ENCODE measurements around the gene TUBG2. TPM values are rescaled to one million over a fixed set of nuclear protein-coding genes. Genes with fewer than 3 reads are reported as not detected.

Gene TUBG2
- total RNA-seq, 1 donor from 2014 or later = 18.7 TPM

- H3K9me3 Mint-ChIP-seq = no peaks in the 10 kb centered on the region
- peak; percentile 54 for TF ChIP-seq CTCF (conservative IDR thresholded peaks at IDR 0.05)
- H3K4me1 Mint-ChIP-seq = peaks cover 35% of the 10 kb centered on the region
- peak overlapping the region; percentile 85 for H3K4me3 Mint-ChIP-seq
- H3K36me3 Mint-ChIP-seq (ENCODE audit: low read depth) = peaks cover 7% of the 10 kb centered on the region
- no peak overlapping the region for H3K27ac Mint-ChIP-seq (ENCODE audit: unreplicated experiment)
- peaks cover 22% of the 10 kb centered on the region for H3K27me3 Mint-ChIP-seq (ENCODE audit: low read depth)
- DNase-seq (ENCODE audit: low read depth, low spot score) = no peak
Observed at GRCh38 chr17:42673885-42674754, 15.0 kb downstream of the TUBG2 start.

GRCh38 chr17:42674755-42675347 is 15.8 kb downstream of the TUBG2 start:
- H3K36me3 Mint-ChIP-seq (ENCODE audit: low read depth) = peaks cover 5% of the 10 kb centered on the region
- peak overlapping the region; percentile 85 for H3K4me3 Mint-ChIP-seq
- no peak for DNase-seq (ENCODE audit: low read depth, low spot score)
- no peaks in the 10 kb centered on the region for H3K9me3 Mint-ChIP-seq
- H3K27me3 Mint-ChIP-seq (ENCODE audit: low read depth) = peaks cover 22% of the 10 kb centered on the region
- H3K4me1 Mint-ChIP-seq = peaks cover 42% of the 10 kb centered on the region
- no peak overlapping the region for H3K27ac Mint-ChIP-seq (ENCODE audit: unreplicated experiment)
- no peak for TF ChIP-seq CTCF (conservative IDR thresholded peaks at IDR 0.05)

- Mint-ChIP-seq H3K4me3 (peak overlapping the region; percentile 64), H3K27me3 (ENCODE audit: low read depth) (peaks cover 22% of the 10 kb centered on the region)
Observed at GRCh38 chr17:42675348-42675964, 16.4 kb downstream of the TUBG2 start.

GRCh38 chr17:42675965-42676423 is 16.9 kb downstream of the TUBG2 start:
- H3K36me3 Mint-ChIP-seq (ENCODE audit: low read depth) = peaks cover 5% of the 10 kb centered on the region
- peak overlapping the region; percentile 12 for H3K27ac Mint-ChIP-seq (ENCODE audit: unreplicated experiment)
- peaks cover 19% of the 10 kb centered on the region for H3K27me3 Mint-ChIP-seq (ENCODE audit: low read depth)
- peaks cover 43% of the 10 kb centered on the region for H3K4me1 Mint-ChIP-seq
- TF ChIP-seq CTCF (conservative IDR thresholded peaks at IDR 0.05) = peak; percentile 4
- H3K4me3 Mint-ChIP-seq = peak overlapping the region; percentile 97
- DNase-seq (ENCODE audit: low read depth, low spot score) = no peak
- no peaks in the 10 kb centered on the region for H3K9me3 Mint-ChIP-seq

More at GRCh38 chr17:42675348-42675964, 16.4 kb downstream of the TUBG2 start:
- DNase-seq (ENCODE audit: low read depth, low spot score) = no peak
- Mint-ChIP-seq H3K9me3 (no peaks in the 10 kb centered on the region), H3K27ac (ENCODE audit: unreplicated experiment) (no peak overlapping the region), H3K36me3 (ENCODE audit: low read depth) (peaks cover 5% of the 10 kb centered on the region), H3K4me1 (peaks cover 41% of the 10 kb centered on the region)
- TF ChIP-seq CTCF (conservative IDR thresholded peaks at IDR 0.05) = no peak

- Mint-ChIP-seq H3K27ac (ENCODE audit: unreplicated experiment) (peak within 1 kb of the TSS; percentile 93), H3K9me3 (no peaks in the 10 kb centered on the region), H3K4me3 (peak within 1 kb of the TSS; percentile 97), H3K4me1 (peaks cover 45% of the 10 kb centered on the region), H3K27me3 (ENCODE audit: low read depth) (peaks cover 17% of the 10 kb centered on the region), H3K36me3 (ENCODE audit: low read depth) (peaks cover 3% of the 10 kb centered on the region)
- TF ChIP-seq CTCF (conservative IDR thresholded peaks at IDR 0.05) = peak; percentile 33
- peak; percentile 45 for DNase-seq (ENCODE audit: low read depth, low spot score)
Observed at GRCh38 chr17:42676424-42677011, 17.4 kb downstream of the TUBG2 start, which contains the start of gene PLEKHH3. Gene PLEKHH3, minus strand, starts transcription at chr17:42676994. Its CDS starts 431 bp downstream, at chr17:42676563.
